LNCaP clone FGC (cell line): Measurements from ENCODE around the gene FBXW7.

ENCODE experiments used
- DNase-seq: peaks from one replicate; pipeline ENCODE4 v3.0.0-alpha.2; 2011; ENCODE audit warnings: low read depth
- H3K4me3 ChIP-seq: 2 replicates; pipeline ENCODE4 v1.5.1; 2011; ENCODE audit warnings: mild to moderate bottlenecking, low read depth, low read length, control low read depth
- TF ChIP-seq, protein P1 (sequence below): IDR thresholded peaks from 2 replicates; pipeline ENCODE4 v1.5.1; 2012; ENCODE audit warnings: mild to moderate bottlenecking; ENCODE audit not compliant: control insufficient read depth, insufficient read depth; ENCODE audit errors: extremely low read depth

FBXW7 gene

DNA sequence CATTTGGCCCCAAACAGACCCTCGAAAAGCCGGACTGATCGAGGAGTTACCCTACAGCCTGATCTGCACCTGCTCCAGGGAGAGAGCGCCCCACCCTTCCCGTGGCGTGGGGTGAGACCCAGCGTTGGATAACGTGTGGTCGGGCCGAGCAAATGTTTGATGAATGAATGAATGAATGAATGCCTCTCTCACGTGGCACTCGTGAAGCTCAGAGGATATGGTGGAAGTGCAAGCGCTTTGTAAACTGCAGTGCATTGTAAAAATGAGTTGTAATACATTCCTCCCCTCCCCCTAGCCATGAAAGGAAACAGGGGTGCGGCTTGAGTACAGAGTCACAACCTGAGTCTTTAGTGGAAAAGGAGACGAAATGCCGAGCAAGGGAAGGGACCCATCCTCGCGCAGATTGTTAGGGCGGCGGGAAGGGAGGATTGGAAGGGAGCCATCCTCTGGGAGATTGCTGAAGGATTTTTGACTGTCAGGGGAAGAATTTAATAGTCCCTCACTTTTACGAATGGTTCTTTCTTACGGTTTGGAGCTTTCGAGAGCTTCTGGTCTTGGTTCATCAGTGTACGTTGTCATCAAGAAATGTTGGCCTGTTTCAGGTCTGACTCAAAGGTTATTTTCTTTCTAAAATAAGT lies 772 bp upstream of the FBXW7 start:
- DNase-seq, result no peak
- H3K4me3 ChIP-seq, result peak overlapping the region; percentile 99
- TF ChIP-seq, protein P1, sequence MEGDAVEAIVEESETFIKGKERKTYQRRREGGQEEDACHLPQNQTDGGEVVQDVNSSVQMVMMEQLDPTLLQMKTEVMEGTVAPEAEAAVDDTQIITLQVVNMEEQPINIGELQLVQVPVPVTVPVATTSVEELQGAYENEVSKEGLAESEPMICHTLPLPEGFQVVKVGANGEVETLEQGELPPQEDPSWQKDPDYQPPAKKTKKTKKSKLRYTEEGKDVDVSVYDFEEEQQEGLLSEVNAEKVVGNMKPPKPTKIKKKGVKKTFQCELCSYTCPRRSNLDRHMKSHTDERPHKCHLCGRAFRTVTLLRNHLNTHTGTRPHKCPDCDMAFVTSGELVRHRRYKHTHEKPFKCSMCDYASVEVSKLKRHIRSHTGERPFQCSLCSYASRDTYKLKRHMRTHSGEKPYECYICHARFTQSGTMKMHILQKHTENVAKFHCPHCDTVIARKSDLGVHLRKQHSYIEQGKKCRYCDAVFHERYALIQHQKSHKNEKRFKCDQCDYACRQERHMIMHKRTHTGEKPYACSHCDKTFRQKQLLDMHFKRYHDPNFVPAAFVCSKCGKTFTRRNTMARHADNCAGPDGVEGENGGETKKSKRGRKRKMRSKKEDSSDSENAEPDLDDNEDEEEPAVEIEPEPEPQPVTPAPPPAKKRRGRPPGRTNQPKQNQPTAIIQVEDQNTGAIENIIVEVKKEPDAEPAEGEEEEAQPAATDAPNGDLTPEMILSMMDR, result no peak

DNA sequence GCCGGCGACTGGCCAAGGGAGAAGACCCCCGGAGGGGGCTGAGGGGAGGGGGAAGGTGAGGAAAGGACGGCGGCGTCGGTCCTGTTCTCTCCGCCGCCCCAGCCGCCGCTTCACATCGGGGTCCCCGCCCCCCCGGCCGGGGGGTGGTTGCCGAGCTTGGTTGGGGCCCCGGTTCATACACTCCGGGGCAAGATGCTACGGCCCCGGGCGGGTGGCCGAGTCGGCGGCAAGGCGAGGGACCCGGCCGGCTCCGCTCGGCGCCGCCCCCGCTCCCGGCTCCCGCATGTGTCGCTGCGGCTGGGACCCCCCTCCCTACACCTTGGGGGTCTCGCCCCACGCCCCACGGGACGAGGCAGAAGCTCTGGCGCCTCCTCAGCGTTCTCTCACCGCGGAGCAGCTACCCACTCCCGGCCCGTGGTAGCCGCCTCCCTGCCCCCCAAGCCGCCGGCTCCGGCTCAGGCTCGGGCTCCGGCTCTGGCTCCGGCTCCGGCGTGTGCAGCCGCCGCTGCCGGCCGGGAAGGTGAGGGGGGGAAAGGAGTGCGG lies 461 bp downstream of the FBXW7 start:
- peak overlapping the region; percentile 99 for H3K4me3 ChIP-seq
- DNase-seq, result no peak
- TF ChIP-seq, protein P1, result no peak

DNA sequence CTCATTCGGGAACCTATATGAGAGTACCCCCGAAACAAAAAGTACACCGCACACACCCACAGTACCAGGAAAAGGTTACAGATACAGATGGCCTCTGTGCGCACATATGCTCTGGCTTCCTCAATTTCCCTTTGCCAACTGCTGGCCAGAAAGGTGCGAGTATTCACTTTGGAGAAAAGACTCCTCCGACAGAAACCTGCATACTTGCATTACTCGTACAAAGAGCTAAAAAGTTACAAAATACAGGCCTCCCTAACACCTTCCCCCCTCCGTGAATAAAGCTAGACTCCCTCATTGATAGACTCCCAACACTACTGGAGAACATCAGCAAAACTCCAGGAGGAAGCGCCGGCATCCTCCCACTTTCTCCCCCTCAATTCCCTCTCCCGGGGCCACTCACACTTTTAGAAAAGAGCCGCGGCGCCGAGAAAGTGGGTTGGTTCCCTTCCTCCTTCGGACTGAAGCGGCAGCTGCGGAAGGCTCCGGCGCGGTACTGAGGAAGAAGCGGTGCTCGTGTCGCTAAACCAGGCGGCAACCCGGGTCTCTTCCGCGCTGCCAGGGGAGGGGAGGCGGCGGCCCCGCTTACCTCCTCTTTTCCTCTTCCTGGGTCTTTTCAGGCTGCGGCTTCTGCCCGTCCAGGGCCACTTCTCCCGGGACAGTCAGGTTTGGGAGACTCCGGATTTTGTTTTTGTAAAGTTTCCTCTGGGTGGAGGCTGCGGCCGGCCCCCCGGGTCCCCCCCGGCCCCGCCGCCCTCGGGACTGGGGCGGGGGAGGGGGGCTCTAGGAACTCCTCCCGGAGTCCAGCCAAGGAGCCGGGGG lies 1.1 kb downstream of the FBXW7 start:
- DNase-seq, result no peak
- peak overlapping the region; percentile 99 for H3K4me3 ChIP-seq
- TF ChIP-seq, protein P1, result no peak

DNA sequence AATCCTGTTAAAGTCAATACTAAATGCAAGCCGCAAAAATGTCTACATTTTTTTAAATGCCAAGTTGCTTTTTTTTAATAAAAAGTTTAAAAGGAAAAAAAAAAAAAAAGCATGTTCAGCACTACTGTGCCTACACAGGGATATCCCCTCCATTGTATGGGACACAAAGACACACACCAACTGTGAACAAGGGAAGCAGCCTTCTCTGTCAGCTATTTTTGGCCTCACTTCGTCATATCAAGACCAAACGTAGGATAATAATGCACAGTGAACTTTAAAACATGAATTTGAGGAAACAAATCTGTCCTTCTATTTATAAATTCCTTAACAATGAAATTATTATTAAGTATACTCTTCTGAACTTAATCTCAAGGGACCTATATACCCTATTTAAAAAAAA lies 4.4 kb downstream of the FBXW7 start:
- H3K4me3 ChIP-seq, result no peak overlapping the region

DNA sequence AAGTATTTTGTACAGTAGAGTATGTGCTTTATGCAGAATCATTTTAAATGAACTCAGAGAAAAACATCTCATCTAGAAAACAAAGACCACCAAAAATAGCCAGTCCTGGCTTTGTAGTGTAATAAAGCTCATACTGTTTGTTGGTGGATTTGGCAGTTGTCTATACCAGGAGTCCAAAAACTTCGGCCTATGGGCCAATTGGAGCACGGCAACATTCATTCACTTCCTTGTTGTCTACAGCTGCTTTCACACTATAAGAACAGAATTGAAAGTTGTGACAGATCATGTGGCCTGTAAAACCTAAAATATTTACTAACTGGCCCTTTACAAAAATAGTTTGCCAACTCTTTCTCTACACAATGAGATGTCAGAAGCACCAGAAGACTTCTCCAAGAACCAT lies 5.3 kb downstream of the FBXW7 start:
- TF ChIP-seq, protein P1, result no peak
- no peak for DNase-seq
- H3K4me3 ChIP-seq, result no peak overlapping the region

More for the DNA sequence above, 4.4 kb downstream of the FBXW7 start:
- DNase-seq, result no peak
- TF ChIP-seq, protein P1, result no peak

DNA sequence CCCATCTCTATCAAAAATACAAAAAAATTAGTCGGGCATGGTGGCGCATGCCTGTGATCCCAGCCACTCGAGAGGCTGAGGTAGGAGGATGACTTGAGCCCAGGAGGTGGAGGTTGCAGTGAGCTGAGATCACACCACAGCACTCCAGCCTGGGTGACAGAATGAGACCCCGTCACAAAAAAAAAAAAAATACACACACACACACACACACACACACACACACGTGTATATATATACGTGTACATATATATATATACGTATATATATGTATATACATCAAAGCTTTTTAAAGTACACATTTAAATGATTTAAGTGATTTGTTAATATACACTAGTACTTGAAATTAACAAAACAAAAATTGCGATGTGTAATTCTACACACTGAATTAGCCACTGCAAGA lies 6.0 kb downstream of the FBXW7 start:
- TF ChIP-seq, protein P1, result no peak
- no peak overlapping the region for H3K4me3 ChIP-seq
- no peak for DNase-seq
